ENCODE measurements around the gene PRDM10.
"Not testable (repeated sequence)": the region's sequence is repeated elsewhere in the genome, so short reads cannot be mapped to it uniquely, and the experiment has no call there.

Gene PRDM10

DNA sequence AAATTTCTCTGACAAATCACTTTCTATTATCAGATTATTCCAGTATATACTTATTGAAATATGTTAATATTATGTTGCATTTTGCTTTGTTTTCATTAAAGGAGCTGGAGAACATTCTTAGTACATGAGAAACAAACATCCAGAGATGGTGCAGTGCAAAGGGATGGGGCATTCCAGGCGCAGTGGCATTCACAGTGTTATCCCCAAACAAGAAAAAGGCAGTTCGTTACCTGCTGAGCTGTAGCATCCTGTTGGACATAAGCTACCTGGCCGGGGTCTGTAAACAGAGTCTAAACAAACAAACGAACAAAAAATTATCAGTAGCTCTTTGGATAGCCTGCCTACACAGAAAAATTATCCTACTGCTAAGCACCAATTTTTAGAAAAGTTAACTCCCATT is 47.4 kb downstream of the PRDM10 start:
- Histone ChIP-seq H4K20me1 (ENCODE audit: insufficient read depth, low read length) (no peaks in the 10 kb centered on the region), H3K9ac (ENCODE audit: low read depth, low read length) (no peak overlapping the region), H3K4me1 (ENCODE audit: insufficient read depth, low read length) (no peaks in the 10 kb centered on the region), H3K27ac (ENCODE audit: low read length) (no peak overlapping the region), H3K79me2 (ENCODE audit: insufficient read depth, low read length) (no peaks in the 10 kb centered on the region), H3K36me3 (ENCODE audit: insufficient read depth, low read length) (peaks cover 9% of the 10 kb centered on the region), H3K27me3 (ENCODE audit: insufficient read depth, low read length, poor library complexity) (no peaks in the 10 kb centered on the region), H3K4me3 (ENCODE audit: low read depth in 1 of 2, low read length in 2 of 2) (no peak overlapping the region), H3K9me3 (ENCODE audit: insufficient read depth, low read length, severe bottlenecking) (no peaks in the 10 kb centered on the region), H2AFZ (ENCODE audit: low read depth, low read length) (no peak overlapping the region), H3K4me2 (ENCODE audit: insufficient read depth, low read length) (no peak overlapping the region)
- ATAC-seq (ENCODE audit: insufficient read depth, low read depth), result no peak
- DNase-seq, result no peak
- TF ChIP-seq EZH2 (IDR thresholded peaks at IDR 0.05; ENCODE audit: borderline replicate concordance, low read depth, low read length, severe bottlenecking) (no peak), CTCF (IDR thresholded peaks at IDR 0.05; ENCODE audit: borderline replicate concordance, extremely low read depth, low read length, poor library complexity, severe bottlenecking) (no peak)

- H3K36me3 ChIP-seq (ENCODE audit: insufficient read depth, low read length); H3K27ac ChIP-seq (ENCODE audit: low read length); H3K27me3 ChIP-seq (ENCODE audit: insufficient read depth, low read length, poor library complexity); DNase-seq; H3K4me1 ChIP-seq (ENCODE audit: insufficient read depth, low read length); H3K9ac ChIP-seq (ENCODE audit: low read depth, low read length); ATAC-seq (ENCODE audit: insufficient read depth, low read depth); H3K4me2 ChIP-seq (ENCODE audit: insufficient read depth, low read length); H3K79me2 ChIP-seq (ENCODE audit: insufficient read depth, low read length); H3K4me3 ChIP-seq (ENCODE audit: low read depth in 1 of 2, low read length in 2 of 2); H4K20me1 ChIP-seq (ENCODE audit: insufficient read depth, low read length); H2AFZ ChIP-seq (ENCODE audit: low read depth, low read length); H3K9me3 ChIP-seq (ENCODE audit: insufficient read depth, low read length, severe bottlenecking): not testable (repeated sequence)
Observed at GRCh38 chr11:129954703-129955102, 47.9 kb downstream of the PRDM10 start.

DNA sequence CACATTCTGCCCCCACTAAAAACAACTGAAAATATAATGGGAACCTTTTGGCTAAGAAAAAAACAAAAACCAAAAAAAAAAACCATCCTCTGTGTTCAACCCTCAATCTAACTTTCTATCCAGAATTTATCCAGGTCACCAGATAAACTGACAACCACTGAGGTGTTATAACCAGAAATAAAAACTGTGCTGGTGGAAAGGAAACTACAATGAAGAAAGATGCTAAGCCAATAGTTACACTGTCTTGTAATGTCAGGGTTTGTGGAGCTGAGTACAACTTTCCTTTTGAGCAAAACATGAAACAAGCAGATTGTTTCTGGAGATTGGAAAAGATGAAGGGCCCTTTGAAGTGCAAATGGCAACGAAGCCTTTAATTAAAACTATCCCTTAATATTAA is 50.8 kb downstream of the PRDM10 start:
- Histone ChIP-seq H3K27me3 (ENCODE audit: insufficient read depth, low read length, poor library complexity) (no peaks in the 10 kb centered on the region), H3K4me1 (ENCODE audit: insufficient read depth, low read length) (no peaks in the 10 kb centered on the region), H3K9ac (ENCODE audit: low read depth, low read length) (no peak overlapping the region), H3K36me3 (ENCODE audit: insufficient read depth, low read length) (peaks cover 6% of the 10 kb centered on the region), H3K4me2 (ENCODE audit: insufficient read depth, low read length) (no peak overlapping the region), H4K20me1 (ENCODE audit: insufficient read depth, low read length) (no peaks in the 10 kb centered on the region), H3K4me3 (ENCODE audit: low read depth in 1 of 2, low read length in 2 of 2) (no peak overlapping the region), H3K79me2 (ENCODE audit: insufficient read depth, low read length) (no peaks in the 10 kb centered on the region), H3K9me3 (ENCODE audit: insufficient read depth, low read length, severe bottlenecking) (no peaks in the 10 kb centered on the region), H2AFZ (ENCODE audit: low read depth, low read length) (no peak overlapping the region), H3K27ac (ENCODE audit: low read length) (no peak overlapping the region)
- DNase-seq (no peak), ATAC-seq (ENCODE audit: insufficient read depth, low read depth) (no peak)
- no peak for TF ChIP-seq EZH2 (IDR thresholded peaks at IDR 0.05; ENCODE audit: borderline replicate concordance, low read depth, low read length, severe bottlenecking)
- TF ChIP-seq CTCF (IDR thresholded peaks at IDR 0.05; ENCODE audit: borderline replicate concordance, extremely low read depth, low read length, poor library complexity, severe bottlenecking), result no peak

GRCh38 chr11:129951201-129951865 is 51.3 kb downstream of the PRDM10 start:
- Histone ChIP-seq H3K27ac (ENCODE audit: low read length) (no peak overlapping the region), H3K36me3 (ENCODE audit: insufficient read depth, low read length) (peaks cover 11% of the 10 kb centered on the region), H4K20me1 (ENCODE audit: insufficient read depth, low read length) (no peaks in the 10 kb centered on the region), H3K4me2 (ENCODE audit: insufficient read depth, low read length) (no peak overlapping the region), H3K4me1 (ENCODE audit: insufficient read depth, low read length) (no peaks in the 10 kb centered on the region), H3K9me3 (ENCODE audit: insufficient read depth, low read length, severe bottlenecking) (no peaks in the 10 kb centered on the region), H3K79me2 (ENCODE audit: insufficient read depth, low read length) (no peaks in the 10 kb centered on the region), H3K9ac (ENCODE audit: low read depth, low read length) (no peak overlapping the region), H2AFZ (ENCODE audit: low read depth, low read length) (no peak overlapping the region), H3K27me3 (ENCODE audit: insufficient read depth, low read length, poor library complexity) (no peaks in the 10 kb centered on the region), H3K4me3 (ENCODE audit: low read depth in 1 of 2, low read length in 2 of 2) (no peak overlapping the region)
- ATAC-seq (ENCODE audit: insufficient read depth, low read depth) (no peak), DNase-seq (no peak)
- no peak for TF ChIP-seq EZH2 (IDR thresholded peaks at IDR 0.05; ENCODE audit: borderline replicate concordance, low read depth, low read length, severe bottlenecking)
- TF ChIP-seq CTCF (IDR thresholded peaks at IDR 0.05; ENCODE audit: borderline replicate concordance, extremely low read depth, low read length, poor library complexity, severe bottlenecking), result no peak
